ENCODE data around the gene ALX4.

ALX4 gene

DNA sequence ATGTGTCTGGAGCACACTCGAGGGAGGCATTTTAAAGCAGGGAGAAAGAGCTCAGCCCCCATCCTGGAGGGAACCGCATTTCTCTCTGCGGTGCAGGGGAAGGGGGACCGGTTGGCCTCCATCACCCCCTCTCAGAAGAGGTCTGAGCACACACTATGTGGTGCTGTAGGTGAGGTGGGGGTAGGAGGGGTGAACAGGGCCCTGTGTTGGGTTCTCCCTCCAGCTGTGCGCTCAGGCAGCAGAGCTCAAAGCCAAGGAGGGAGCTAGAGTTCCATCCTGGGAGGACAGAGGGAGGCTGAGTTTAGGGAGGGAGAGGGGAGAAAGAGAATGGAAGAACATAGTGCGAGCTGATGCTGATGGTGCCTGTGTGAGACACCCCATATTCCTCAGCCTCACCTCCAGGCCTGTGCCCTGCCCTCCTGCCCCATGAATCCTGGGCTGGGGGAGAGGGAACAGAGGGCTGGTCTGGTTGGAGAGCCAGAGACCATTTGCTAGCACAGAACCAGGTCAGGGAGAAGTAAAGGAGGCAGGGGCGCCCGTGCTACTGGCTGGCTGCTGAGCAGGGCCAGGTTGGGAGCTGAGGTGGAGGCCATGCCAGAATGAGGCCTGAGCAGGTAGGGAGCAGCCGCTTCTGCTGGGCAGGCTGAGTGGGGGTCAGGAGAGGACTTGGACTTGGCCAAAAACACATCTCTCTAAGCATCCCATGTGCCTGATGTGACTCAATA lies 43.7 kb downstream of the ALX4 start:
- H3K79me2 ChIP-seq (ENCODE audit: low read length): no peaks in the 10 kb centered on the region
- no peaks in the 10 kb centered on the region for H3K4me1 ChIP-seq (ENCODE audit: low read length)
- no peaks in the 10 kb centered on the region for H3K36me3 ChIP-seq (replicated peaks; ENCODE audit: insufficient read depth, low read length)
- no peak overlapping the region for H3K4me3 ChIP-seq (ENCODE audit: low read length)
- no peaks in the 10 kb centered on the region for H3F3A ChIP-seq (ENCODE audit: insufficient read depth, low read length)
- H3K9me3 ChIP-seq (replicated peaks; ENCODE audit: insufficient read depth, low read length): no peaks in the 10 kb centered on the region
- H2AFZ ChIP-seq (ENCODE audit: low read length): no peak overlapping the region
- H4K20me1 ChIP-seq (ENCODE audit: insufficient read depth, low read length): no peaks in the 10 kb centered on the region
- no peaks in the 10 kb centered on the region for H3K27me3 ChIP-seq (replicated peaks; ENCODE audit: insufficient read depth, low read length)
- no peak for DNase-seq
- TF ChIP-seq, protein P1, sequence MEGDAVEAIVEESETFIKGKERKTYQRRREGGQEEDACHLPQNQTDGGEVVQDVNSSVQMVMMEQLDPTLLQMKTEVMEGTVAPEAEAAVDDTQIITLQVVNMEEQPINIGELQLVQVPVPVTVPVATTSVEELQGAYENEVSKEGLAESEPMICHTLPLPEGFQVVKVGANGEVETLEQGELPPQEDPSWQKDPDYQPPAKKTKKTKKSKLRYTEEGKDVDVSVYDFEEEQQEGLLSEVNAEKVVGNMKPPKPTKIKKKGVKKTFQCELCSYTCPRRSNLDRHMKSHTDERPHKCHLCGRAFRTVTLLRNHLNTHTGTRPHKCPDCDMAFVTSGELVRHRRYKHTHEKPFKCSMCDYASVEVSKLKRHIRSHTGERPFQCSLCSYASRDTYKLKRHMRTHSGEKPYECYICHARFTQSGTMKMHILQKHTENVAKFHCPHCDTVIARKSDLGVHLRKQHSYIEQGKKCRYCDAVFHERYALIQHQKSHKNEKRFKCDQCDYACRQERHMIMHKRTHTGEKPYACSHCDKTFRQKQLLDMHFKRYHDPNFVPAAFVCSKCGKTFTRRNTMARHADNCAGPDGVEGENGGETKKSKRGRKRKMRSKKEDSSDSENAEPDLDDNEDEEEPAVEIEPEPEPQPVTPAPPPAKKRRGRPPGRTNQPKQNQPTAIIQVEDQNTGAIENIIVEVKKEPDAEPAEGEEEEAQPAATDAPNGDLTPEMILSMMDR (IDR thresholded peaks at IDR 0.05; ENCODE audit: low read length): no peak
- TF ChIP-seq EZH2 (optimal IDR thresholded peaks at IDR 0.05; ENCODE audit: low read depth, low read length) (no peak), EZH2phosphoT487 (IDR thresholded peaks at IDR 0.05; ENCODE audit: low read length) (no peak)
- H3K27ac ChIP-seq (ENCODE audit: low read length): no peak overlapping the region
- no peaks in the 10 kb centered on the region for H3K9me2 ChIP-seq (replicated peaks; ENCODE audit: insufficient read depth, low read length)
- H3K9ac ChIP-seq (ENCODE audit: low read length): no peak overlapping the region
- H3K4me2 ChIP-seq (ENCODE audit: low read depth, low read length): no peak overlapping the region

DNA sequence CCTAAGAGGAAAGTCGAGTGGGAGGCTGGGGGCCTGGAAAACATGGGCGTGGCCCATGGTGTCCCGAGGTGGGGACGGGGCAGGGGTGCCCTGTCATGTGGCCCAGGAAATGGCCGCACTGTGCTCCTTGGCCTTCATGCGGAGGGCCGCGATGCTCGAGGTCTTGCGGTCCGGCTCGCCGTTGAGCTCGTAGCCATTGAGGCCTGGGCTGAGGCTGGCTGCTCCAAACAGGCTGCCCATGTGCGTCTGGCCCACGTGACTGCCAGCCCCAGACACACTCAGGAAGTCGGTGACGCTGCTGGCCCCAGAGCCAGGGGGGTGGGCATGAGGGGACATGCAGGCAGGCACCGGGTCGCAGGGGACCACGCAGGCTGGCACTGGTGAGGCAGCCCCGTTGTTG lies 45.2 kb downstream of the ALX4 start:
- Histone ChIP-seq H2AFZ (ENCODE audit: low read length) (no peak overlapping the region), H3K9me2 (replicated peaks; ENCODE audit: insufficient read depth, low read length) (no peaks in the 10 kb centered on the region), H3K27ac (ENCODE audit: low read length) (no peak overlapping the region), H3K4me1 (ENCODE audit: low read length) (peaks cover 12% of the 10 kb centered on the region), H3K4me2 (ENCODE audit: low read depth, low read length) (no peak overlapping the region), H3K36me3 (replicated peaks; ENCODE audit: insufficient read depth, low read length) (no peaks in the 10 kb centered on the region), H3K9ac (ENCODE audit: low read length) (no peak overlapping the region), H3K4me3 (ENCODE audit: low read length) (no peak overlapping the region), H3K79me2 (ENCODE audit: low read length) (no peaks in the 10 kb centered on the region), H4K20me1 (ENCODE audit: insufficient read depth, low read length) (no peaks in the 10 kb centered on the region), H3K27me3 (replicated peaks; ENCODE audit: insufficient read depth, low read length) (no peaks in the 10 kb centered on the region), H3K9me3 (replicated peaks; ENCODE audit: insufficient read depth, low read length) (no peaks in the 10 kb centered on the region), H3F3A (ENCODE audit: insufficient read depth, low read length) (no peaks in the 10 kb centered on the region)
- no peak for DNase-seq
- TF ChIP-seq EZH2phosphoT487 (IDR thresholded peaks at IDR 0.05; ENCODE audit: low read length): no peak
- TF ChIP-seq, protein P1 (IDR thresholded peaks at IDR 0.05; ENCODE audit: low read length): no peak

DNA sequence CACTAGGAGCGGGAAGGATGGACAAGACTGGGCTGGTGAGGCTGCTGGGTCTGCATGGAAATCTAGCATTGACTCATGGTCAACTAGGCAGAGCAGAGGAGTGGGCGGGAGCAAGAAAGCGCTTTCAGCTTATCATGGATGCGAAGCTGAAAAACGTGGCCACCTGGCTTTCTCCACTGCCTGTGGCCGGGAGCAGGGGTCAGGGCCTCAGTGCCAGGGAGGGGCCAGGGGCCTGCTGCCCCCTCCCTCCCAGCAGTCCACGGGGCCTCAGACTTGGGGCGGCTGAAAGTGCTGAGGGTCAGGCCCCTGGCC lies 45.5 kb downstream of the ALX4 start:
- H3K9ac ChIP-seq (ENCODE audit: low read length): no peak overlapping the region
- H3K4me2 ChIP-seq (ENCODE audit: low read depth, low read length): no peak overlapping the region
- H3K9me3 ChIP-seq (replicated peaks; ENCODE audit: insufficient read depth, low read length): no peaks in the 10 kb centered on the region
- no peak for DNase-seq
- no peaks in the 10 kb centered on the region for H3K9me2 ChIP-seq (replicated peaks; ENCODE audit: insufficient read depth, low read length)
- H3K4me1 ChIP-seq (ENCODE audit: low read length): peaks cover 16% of the 10 kb centered on the region
- H2AFZ ChIP-seq (ENCODE audit: low read length): no peak overlapping the region
- H4K20me1 ChIP-seq (ENCODE audit: insufficient read depth, low read length): no peaks in the 10 kb centered on the region
- no peaks in the 10 kb centered on the region for H3F3A ChIP-seq (ENCODE audit: insufficient read depth, low read length)
- no peak overlapping the region for H3K4me3 ChIP-seq (ENCODE audit: low read length)
- H3K27ac ChIP-seq (ENCODE audit: low read length): no peak overlapping the region
- no peaks in the 10 kb centered on the region for H3K27me3 ChIP-seq (replicated peaks; ENCODE audit: insufficient read depth, low read length)
- TF ChIP-seq, protein P1 (IDR thresholded peaks at IDR 0.05; ENCODE audit: low read length): no peak
- no peak for TF ChIP-seq EZH2 (optimal IDR thresholded peaks at IDR 0.05; ENCODE audit: low read depth, low read length)
- TF ChIP-seq EZH2phosphoT487 (IDR thresholded peaks at IDR 0.05; ENCODE audit: low read length): no peak
- H3K79me2 ChIP-seq (ENCODE audit: low read length): no peaks in the 10 kb centered on the region
- no peaks in the 10 kb centered on the region for H3K36me3 ChIP-seq (replicated peaks; ENCODE audit: insufficient read depth, low read length)

All from MM.1S (cell line).